Melanocyte of skin (primary cell): ENCODE results near the gene LY6G6C. TPM values are rescaled to one million over a fixed set of nuclear protein-coding genes. Genes with fewer than 3 reads are reported as not detected.

Source experiments
- small RNA-seq, 2 donors: library from RNA; depleted of rRNA; stranded (forward); fragments of <200 nt; gene quantifications; one replicate each; pipeline ENCODE3, GENCODE V24; 2012
- total RNA-seq, 2 donors: library from RNA; depleted of rRNA; stranded (reverse); fragments of >200 nt; gene quantifications; 2 replicates each; pipeline ENCODE4 v1.2.3, GENCODE V29; 2012

LY6G6C gene, protein sequence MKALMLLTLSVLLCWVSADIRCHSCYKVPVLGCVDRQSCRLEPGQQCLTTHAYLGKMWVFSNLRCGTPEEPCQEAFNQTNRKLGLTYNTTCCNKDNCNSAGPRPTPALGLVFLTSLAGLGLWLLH
- total RNA-seq: not detected

DNA sequence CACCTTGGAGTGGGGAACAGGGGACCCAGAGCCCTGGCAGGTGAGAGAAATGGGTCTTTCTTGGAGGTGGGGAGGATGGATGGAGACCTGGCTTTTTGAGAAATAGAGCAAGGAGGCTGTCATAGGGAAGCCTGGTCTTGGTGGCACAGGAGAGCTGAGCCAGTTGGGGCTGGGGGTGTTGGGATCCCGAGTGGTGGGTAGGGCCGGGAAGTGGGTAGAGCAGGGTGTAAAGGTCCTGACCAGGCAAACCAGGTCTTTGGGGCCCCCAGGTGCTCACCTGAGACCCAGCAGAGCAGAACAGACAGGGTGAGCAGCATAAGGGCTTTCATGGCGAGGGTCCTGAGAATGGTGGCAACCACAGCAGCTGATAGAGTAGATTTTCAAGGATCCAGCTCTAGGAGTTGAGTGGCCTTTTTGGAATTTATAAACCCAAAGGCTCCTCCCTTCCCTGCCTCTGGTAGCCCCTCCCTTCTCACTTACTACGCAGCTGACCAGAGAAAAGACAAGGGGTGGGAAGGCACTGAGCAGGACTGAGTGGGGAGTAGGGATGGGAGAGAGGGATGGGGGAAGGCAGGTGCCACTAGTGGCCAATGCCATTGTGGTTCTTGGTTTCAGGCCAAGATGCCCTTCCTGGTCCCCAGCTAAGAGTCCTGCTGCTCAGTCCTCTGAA is at the start of gene LY6G6C:
LY6G6C (minus strand) TSS at position 396 of the 670 bp plus-strand sequence; CDS start at position 329, 67 bp downstream.

DNA sequence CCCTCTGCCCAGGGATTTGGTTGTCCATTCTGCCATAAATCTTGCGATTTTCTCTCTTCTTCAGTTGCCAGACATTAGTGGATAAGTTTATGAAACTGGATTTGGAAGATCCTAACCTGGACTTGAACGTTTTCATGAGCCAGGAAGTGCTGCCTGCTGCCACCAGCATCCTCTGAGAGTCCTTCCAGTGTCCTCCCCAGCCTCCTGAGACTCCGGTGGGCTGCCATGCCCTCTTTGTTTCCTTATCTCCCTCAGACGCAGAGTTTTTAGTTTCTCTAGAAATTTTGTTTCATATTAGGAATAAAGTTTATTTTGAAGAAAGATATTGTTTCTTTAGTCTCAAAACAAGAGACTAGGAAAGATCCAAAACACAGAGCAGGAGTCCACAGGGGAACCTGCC is 40.8 kb upstream of the LY6G6C start, which contains the start of gene SAPCD1:
SAPCD1 (plus strand) TSS at position 301 of the 400 bp plus-strand sequence. CDS start 399 bp downstream, outside the sequence.

DNA sequence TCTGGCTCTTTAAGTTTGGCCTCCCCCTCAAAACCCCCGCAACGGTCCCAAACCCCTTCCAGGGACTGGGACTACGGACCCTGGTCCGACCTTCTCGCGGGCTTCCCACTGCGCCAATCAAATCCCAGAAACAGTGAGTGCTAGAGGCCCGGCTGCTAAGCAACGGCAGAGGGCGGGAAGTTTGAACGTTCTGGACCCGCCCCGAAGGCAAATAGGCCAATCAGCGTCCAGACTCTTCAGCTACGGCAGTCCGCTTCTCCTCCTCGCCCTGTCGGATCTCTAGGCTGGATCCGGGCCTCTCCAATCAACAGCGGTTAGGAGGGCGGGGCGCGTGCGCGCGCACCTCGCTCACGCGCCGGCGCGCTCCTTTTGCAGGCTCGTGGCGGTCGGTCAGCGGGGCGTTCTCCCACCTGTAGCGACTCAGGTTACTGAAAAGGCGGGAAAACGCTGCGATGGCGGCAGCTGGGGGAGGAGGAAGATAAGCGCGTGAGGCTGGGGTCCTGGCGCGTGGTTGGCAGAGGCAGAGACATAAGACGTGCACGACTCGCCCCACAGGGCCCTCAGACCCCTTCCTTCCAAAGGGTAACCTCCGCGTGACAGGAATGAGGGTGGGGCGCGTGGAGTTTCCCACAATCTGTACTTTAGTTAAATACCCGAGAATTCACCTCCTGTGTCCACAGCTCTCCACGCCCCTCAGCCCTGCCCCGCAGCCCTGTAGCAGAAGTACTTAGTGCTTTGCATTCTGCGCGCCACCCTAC is 18.3 kb upstream of the LY6G6C start, which contains the start of gene MSH5:
MSH5 (plus strand) TSS at position 367 of the 758 bp plus-strand sequence. CDS start 462 bp downstream, outside the sequence.

DNA sequence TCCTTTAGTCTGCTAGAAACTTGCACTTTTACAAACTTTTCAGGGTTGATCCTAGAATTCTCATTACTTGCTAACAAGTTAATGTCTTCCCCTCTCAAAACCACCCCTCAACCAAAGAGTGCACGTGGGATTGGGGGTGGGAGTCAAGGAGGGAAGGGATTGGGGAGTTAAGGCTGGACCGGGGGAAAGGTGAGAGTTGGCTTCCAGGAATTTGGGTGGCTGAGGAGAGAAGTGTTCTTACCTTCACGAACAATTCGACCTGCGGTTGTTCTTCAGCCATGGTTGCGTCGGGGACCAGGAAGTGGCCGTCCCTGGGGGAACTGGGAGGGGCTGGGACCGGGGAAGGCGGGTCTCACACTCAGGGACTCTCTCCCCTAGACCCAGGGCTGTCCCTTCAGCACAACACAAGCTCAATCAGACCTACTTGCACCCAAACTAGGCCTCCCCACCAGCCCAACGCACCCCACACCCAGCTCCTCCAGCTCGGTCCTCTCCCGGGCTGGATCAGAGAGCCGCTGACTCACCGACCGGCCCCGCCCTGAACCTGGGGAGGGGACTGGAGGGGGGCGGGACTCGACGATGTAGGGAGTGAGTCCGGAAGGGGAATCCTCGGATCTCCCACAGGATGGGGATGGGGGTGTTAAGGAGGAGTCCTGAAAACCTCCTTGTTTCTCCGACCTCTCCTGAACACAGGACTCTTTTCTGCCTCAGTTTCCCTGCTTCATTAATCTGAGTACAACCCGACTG is 14.6 kb upstream of the LY6G6C start, which contains the start of gene CLIC1:
CLIC1 (minus strand) TSS at position 510 of the 747 bp plus-strand sequence; CDS start at position 280, 230 bp downstream.

DNA sequence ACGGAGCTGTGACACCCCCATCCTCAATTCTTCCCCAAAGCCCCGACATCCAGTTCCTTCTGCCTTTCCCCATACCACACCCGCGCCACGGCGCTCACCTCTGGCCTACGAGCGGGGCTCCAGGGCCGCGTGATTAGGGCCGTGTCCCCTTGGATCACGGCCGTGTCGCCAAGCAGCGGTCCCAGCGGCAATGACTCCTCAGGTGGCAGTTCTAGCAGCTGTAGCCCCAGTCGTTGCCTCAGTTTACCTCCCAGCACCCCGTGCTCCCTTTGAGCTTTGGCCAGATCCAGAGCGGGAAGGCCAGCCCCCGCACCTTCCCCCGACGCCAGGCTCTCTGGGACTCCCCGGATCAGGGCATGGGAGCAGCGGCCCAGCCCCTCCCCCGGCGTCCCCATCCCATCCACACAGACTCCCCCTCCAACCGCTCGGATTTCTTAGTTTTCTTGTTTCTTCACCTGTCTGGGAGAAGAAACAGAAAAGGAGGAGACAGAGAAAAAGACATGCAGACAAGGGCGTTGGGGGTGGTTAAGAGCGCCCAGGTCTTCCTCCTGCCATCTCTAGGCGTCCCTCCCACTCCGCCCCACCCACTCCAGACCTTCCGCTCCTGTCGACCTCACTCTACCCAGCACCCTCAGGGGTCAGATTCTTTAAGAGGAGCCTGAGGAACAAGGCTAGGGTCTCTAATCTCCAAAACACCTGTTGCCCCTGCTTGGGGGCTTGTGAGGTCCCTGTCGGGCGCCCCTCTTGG is 7.4 kb upstream of the LY6G6C start, which contains the start of gene DDAH2:
DDAH2 (minus strand) TSS at position 533 of the 748 bp plus-strand sequence; CDS start at position 395, 138 bp downstream.

DNA sequence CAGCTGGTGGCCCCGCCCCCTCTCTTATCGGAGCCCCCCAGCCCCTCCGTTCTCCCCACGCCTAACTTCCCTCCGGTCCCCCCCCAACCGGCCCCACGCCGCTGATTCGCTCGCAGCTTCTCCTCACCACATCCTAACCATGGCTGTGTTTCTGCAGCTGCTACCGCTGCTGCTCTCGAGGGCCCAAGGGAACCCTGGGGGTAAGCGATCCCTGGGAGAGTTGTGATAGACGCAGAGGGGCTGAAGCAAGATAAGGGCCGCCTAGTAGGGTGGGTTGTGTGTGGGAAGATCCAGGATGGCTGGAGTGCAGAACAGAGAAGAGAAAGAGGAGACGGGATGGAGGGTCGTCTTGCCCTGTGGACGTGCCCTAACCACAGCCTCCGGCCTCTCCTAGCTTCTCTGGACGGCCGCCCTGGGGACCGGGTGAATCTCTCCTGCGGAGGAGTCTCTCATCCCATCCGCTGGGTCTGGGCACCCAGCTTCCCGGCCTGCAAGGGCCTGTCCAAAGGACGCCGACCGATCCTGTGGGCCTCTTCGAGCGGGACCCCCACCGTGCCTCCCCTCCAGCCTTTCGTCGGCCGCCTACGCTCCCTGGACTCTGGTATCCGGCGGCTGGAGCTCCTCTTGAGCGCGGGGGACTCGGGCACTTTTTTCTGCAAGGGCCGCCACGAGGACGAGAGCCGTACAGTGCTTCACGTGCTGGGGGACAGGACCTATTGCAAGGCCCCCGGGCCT is 1.9 kb upstream of the LY6G6C start, which contains the start of gene MPIG6B:
MPIG6B (plus strand) TSS at position 129 of the 735 bp plus-strand sequence; CDS start at position 140, 11 bp downstream.

DNA sequence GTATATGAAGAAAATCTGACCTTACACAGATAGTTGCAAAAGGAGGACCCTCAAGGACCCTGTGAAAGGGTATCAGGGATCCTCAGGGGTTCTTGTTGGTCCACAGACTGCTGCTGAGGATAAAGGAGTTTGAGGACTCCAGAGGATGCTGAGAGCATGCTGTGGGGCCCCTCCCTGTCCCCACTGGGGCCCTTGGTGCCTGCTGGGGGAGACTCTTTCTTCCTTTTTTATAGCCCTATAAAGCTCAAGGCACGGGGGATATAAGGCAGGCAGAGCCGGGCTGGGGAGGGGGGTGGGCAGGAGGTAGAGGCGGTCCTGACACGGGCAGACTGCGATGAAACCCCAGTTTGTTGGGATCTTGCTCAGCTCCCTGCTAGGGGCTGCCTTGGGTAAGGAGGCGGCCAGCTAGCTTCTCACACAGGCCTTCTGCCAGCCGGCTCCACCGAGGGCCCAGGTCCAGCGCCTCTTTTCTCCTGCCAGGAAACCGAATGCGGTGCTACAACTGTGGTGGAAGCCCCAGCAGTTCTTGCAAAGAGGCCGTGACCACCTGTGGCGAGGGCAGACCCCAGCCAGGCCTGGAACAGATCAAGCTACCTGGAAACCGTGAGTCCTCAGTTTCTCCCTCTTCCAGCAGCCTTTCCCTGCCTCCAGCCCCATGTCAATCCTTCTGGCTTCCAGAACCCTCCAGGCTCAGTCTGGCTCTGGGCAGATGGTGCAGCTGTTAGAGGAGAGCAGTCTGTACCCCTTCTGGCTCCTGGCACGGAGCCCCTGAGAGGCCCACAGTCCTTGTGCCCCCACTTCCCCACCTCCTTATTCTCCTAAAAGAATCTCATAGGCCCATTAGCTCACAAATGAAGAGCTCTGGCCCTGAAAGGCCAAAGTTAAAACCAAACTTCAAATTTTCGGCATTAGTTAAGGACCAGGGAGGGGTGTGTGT is 6.3 kb downstream of the LY6G6C start, which contains the start of gene LY6G6D:
LY6G6D (plus strand) TSS at position 327 of the 937 bp plus-strand sequence; CDS start at position 335, 8 bp downstream.

DNA sequence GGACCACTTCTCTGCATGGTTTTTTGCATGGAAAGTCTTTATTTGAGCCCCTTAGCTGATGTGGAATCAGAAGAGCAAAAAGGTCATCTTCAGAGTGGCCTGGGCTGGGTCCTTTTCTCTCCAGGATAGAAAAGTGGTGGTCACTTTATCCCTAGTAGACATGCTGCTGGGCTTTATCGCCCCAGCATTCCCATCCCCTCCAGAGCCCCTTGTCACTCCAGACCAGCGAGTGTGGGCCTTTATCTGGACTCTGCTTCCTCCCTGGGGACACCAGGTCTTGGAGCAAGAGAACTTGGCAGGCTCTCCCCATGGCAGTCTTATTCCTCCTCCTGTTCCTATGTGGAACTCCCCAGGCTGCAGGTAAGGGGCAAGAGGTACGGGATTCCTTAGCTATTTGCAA is 14.9 kb downstream of the LY6G6C start, which contains the start of gene LY6G6F:
LY6G6F (plus strand) TSS at position 268 of the 400 bp plus-strand sequence; CDS start at position 309, 41 bp downstream.

DNA sequence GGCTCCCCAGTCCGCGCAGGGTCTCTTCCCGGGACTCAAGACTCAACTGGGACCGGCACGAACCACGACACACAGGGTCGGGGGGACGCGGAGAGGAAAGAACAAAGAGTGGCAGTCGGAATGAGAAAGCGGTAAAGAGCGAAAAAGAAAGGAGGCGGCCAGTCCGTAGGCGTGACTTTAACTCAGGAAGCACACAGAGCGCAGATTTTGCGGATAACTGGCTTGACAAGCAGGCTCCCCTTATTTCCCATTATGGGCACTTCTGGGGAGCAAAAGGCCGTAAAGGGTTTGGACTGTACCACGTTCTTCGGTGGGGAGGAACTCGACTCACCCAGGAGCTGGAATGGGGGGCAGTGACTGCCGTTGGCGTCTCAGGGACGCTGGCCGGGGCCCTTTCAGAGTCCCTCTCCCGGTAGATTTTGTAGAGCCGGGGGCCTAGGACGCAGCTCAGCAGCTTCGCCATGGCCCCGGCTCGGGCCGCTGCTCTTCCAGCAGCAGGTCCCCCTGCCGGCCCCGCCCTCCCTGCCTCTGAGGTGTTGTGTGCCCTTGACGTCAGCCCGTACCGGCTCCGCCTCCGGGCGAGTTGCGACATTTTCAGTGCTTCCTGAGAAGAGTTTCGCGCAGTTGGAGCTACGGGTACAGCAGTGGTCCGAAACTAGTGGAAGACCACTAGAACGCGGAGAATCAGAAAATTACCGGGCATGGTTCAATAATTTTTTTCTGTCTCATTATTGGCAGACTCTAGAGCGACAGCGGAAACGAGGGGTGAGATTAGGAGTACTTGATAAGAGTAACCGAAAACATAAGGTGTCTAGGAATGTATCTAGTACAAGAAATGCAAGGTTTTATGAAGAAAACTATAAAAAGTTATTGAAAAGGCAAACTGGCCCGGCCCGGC is 18.5 kb downstream of the LY6G6C start, which contains the start of gene ABHD16A:
ABHD16A (minus strand) TSS at position 506 of the 898 bp plus-strand sequence; CDS start at position 463, 43 bp downstream.

DNA sequence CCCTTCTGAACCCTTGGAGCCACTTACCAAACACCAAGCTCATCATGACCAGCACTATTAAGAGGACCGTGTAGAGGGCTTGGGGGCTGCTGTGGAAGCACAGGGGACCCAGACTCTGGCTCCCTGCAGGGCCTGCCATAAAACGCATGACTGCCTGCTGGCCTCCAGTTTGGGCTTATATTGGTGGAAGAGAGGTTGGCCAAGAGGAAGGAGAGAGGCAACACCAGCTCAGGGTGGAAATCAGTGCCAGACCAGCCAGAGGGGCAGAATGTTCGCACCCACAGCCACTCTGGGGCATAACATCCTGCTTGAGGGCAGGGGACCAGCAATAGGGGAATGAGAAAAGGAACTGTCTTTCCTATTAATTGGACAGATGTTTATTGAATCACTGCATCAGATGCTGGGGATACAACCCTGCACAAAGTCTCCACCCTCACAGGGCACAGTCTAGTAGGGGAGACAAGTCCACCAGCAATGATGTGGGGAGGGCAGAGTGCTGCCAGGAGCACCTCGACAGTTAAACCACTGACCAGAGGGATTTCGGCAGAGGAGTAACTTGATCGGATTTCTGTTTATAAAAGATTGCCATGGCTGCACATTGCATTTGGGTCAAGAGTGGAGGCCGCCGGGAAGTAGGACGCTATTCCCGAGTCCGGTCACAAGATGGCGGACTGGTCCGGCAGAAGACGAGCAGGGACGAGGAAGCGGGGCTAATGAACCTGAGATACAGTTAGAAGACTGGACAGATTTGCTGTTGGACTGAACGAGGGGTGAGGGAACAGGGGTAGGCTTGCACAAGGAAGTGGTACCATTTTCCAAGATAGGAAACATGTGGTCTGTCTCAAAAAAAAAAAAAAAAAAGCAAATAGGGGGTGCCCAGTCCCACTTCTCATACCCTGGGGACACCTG is 41.1 kb downstream of the LY6G6C start, which contains the start of gene LY6G5C:
LY6G5C (minus strand) TSS at position 842 of the 909 bp plus-strand sequence; CDS start at position 148, 694 bp downstream.

DNA sequence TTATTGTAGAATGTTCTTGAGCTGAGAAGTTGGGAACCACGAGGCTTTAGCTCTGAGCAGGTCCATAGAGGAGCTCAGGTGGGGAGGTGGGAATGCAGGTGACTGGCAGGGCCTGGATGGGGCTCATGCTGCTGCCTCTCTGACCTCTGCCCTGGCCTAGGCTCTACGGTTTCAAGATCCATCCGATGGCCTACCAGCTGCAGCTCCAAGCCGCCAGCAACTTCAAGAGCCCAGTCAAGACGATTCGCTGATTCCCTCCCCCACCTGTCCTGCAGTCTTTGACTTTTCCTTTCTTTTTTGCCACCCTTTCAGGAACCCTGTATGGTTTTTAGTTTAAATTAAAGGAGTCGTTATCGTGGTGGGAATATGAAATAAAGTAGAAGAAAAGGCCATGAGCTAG is 51.9 kb downstream of the LY6G6C start, which contains the start of gene LY6G5B:
LY6G5B (plus strand) TSS at position 301 of the 400 bp plus-strand sequence. CDS start 975 bp downstream, outside the sequence.

Small RNA genes lying within 50 kb of the gene (small RNA-seq; reads per million reads assigned to genes)
- gene LY6G6D (0 reads per million in 2 donors), gene MIR4646 (0 to 0.23 reads per million in 2 donors), gene MSH5-SAPCD1 (0 reads per million in 2 donors), gene RNU6-850P (0 reads per million in 2 donors), gene SAPCD1 (0 reads per million in 2 donors)

Other genes starting within 250 kb of the LY6G6C start
- 10 to 100 TPM; 11.4 to 19.3 TPM for gene MICB, start 223.6 kb downstream of the LY6G6C start, total RNA-seq
- not detected for gene MCCD1, start 192.8 kb downstream of the LY6G6C start, total RNA-seq
- gene DDX39B, start 179.7 kb downstream of the LY6G6C start, total RNA-seq: 100 to 1,000 TPM; 257 to 581 TPM
- 1 to 10 TPM in 1 of 2 donors, under 1 TPM in 1; 0.33 to 1.0 TPM for gene ATP6V1G2, start 175.1 kb downstream of the LY6G6C start, total RNA-seq
- 10 to 100 TPM; 21.6 to 27.5 TPM for gene NFKBIL1, start 174.1 kb downstream of the LY6G6C start, total RNA-seq
- under 1 TPM in 1 of 2 donors, not detected in 1; under 0.01 TPM for gene LTA, start 149.5 kb downstream of the LY6G6C start, total RNA-seq
- gene TNF, start 146.2 kb downstream of the LY6G6C start, total RNA-seq: under 1 TPM; under 0.01 to 0.34 TPM
- not detected for gene LTB, start 139.3 kb downstream of the LY6G6C start, total RNA-seq
- not detected for gene LST1, start 135.5 kb downstream of the LY6G6C start, total RNA-seq
- gene NCR3, start 128.7 kb downstream of the LY6G6C start, total RNA-seq: not detected
- gene AIF1, start 106.5 kb downstream of the LY6G6C start, total RNA-seq: not detected
- 10 to 100 TPM; 68.5 to 72.3 TPM for gene PRRC2A, start 101.0 kb downstream of the LY6G6C start, total RNA-seq
- gene BAG6, start 69.1 kb downstream of the LY6G6C start, total RNA-seq: 100 to 1,000 TPM; 125 to 160 TPM
- gene APOM, start 65.9 kb downstream of the LY6G6C start, total RNA-seq: 1 to 10 TPM in 1 of 2 donors, under 1 TPM in 1; 0.33 to 1.0 TPM
- gene C6orf47, start 61.0 kb downstream of the LY6G6C start, total RNA-seq: 10 to 100 TPM; 21.3 to 23.1 TPM
- gene GPANK1, start 56.7 kb downstream of the LY6G6C start, total RNA-seq: 10 to 100 TPM; 13.1 to 17.3 TPM
- gene CSNK2B, start 55.7 kb downstream of the LY6G6C start, total RNA-seq: 100 to 1,000 TPM; 142 to 170 TPM
- gene LY6G5B, start 51.8 kb downstream of the LY6G6C start, total RNA-seq: 1 to 10 TPM in 1 of 2 donors, under 1 TPM in 1; 1.00 to 2.1 TPM
- under 1 TPM; under 0.01 to 0.67 TPM for gene LY6G5C, start 40.7 kb downstream of the LY6G6C start, total RNA-seq
- 10 to 100 TPM; 47.0 to 53.0 TPM for gene ABHD16A, start 18.4 kb downstream of the LY6G6C start, total RNA-seq
- gene LY6G6F, start 14.9 kb downstream of the LY6G6C start, total RNA-seq: not detected
- gene LY6G6D, start 6.4 kb downstream of the LY6G6C start, total RNA-seq: not detected
- not detected for gene MPIG6B, start 1.6 kb upstream of the LY6G6C start, total RNA-seq
- gene DDAH2, start 7.6 kb upstream of the LY6G6C start, total RNA-seq: 10 to 100 TPM; 10.3 to 22.0 TPM
- 100 to 1,000 TPM; 511 to 845 TPM for gene CLIC1, start 14.8 kb upstream of the LY6G6C start, total RNA-seq
- gene MSH5, start 18.3 kb upstream of the LY6G6C start, total RNA-seq: 10 to 100 TPM; 17.6 to 22.0 TPM
- 1 to 10 TPM in 1 of 2 donors, under 1 TPM in 1; 0.69 to 1.7 TPM for gene SAPCD1, start 40.9 kb upstream of the LY6G6C start, total RNA-seq
- not detected for gene VWA7, start 55.6 kb upstream of the LY6G6C start, total RNA-seq
- 10 to 100 TPM; 58.5 to 66.6 TPM for gene VARS1, start 74.0 kb upstream of the LY6G6C start, total RNA-seq
- 10 to 100 TPM; 41.0 to 61.6 TPM for gene LSM2, start 85.2 kb upstream of the LY6G6C start, total RNA-seq
- under 1 TPM; 0.67 to 0.69 TPM for gene HSPA1L, start 93.5 kb upstream of the LY6G6C start, total RNA-seq
- gene HSPA1A, start 93.8 kb upstream of the LY6G6C start, total RNA-seq: 100 to 1,000 TPM in 1 of 2 donors, 10 to 100 TPM in 1; 55.7 to 144 TPM
- gene HSPA1B, start 106.0 kb upstream of the LY6G6C start, total RNA-seq: 100 to 1,000 TPM in 1 of 2 donors, 10 to 100 TPM in 1; 95.3 to 188 TPM
- gene NEU1, start 141.1 kb upstream of the LY6G6C start, total RNA-seq: 100 to 1,000 TPM; 114 to 132 TPM
- not detected for gene SLC44A4, start 157.3 kb upstream of the LY6G6C start, total RNA-seq
- 10 to 100 TPM; 29.9 to 44.3 TPM for gene EHMT2, start 176.0 kb upstream of the LY6G6C start, total RNA-seq
- gene ZBTB12, start 180.3 kb upstream of the LY6G6C start, total RNA-seq: 1 to 10 TPM; 1.7 to 3.0 TPM
- 1 to 10 TPM; 2.4 to 3.7 TPM for gene C2, start 206.0 kb upstream of the LY6G6C start, total RNA-seq
- gene CFB, start 224.3 kb upstream of the LY6G6C start, total RNA-seq: 1 to 10 TPM; 1.7 to 4.1 TPM
- 100 to 1,000 TPM in 1 of 2 donors, 10 to 100 TPM in 1; 73.6 to 114 TPM for gene NELFE, start 237.2 kb upstream of the LY6G6C start, total RNA-seq
- gene SKIC2, start 237.4 kb upstream of the LY6G6C start, total RNA-seq: 10 to 100 TPM; 50.6 to 54.4 TPM